ENCODE data around the gene SPCS2.
"Not testable (repeated sequence)": the region's sequence is repeated elsewhere in the genome, so short reads cannot be mapped to it uniquely, and the experiment has no call there.

Gene SPCS2

DNA sequence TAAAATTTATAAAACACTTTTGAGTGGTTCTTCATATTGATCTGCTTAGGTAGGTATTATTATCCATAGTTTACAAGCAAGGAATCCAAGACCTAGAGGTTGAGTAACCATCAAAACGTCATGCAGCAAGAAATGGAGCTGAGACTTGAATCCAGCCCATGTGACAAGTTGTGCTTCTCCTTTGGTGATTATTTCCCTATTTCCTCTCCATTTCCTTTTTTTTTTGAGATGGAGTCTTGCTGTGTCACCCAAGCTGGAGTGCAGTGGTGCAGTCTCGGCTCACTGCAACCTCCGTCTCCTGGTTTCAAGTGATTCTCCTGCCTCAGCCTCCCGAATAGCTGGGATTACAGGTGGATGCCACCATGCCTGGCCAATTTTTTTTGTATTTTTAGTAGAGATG is 41.1 kb downstream of the SPCS2 start:
- not testable (repeated sequence) for H3K4me3 ChIP-seq (ENCODE audit: low read depth in 1 of 2, low read length in 2 of 2); H3K27me3 ChIP-seq (ENCODE audit: control insufficient read depth in 1 of 2, insufficient read depth in 2 of 2, low read length in 2 of 2); H3K9ac ChIP-seq (ENCODE audit: low read depth in 1 of 2, low read length in 2 of 2); H3K27ac ChIP-seq (ENCODE audit: low read depth, low read length); H3K9me3 ChIP-seq (ENCODE audit: control insufficient read depth in 1 of 2, low read length in 2 of 2)
- peaks cover 9 to 12% of the 10 kb centered on the region in 2 donors for H3K36me3 ChIP-seq (ENCODE audit: control insufficient read depth in 1 of 2, insufficient read depth in 2 of 2, low read length in 2 of 2)
- peaks cover 17 to 20% of the 10 kb centered on the region in 2 donors for H3K4me1 ChIP-seq (ENCODE audit: control insufficient read depth in 1 of 2, insufficient read depth in 2 of 2, low read length in 2 of 2)

- peaks cover 17 to 20% of the 10 kb centered on the region in 2 donors for H3K4me1 ChIP-seq (ENCODE audit: control insufficient read depth in 1 of 2, insufficient read depth in 2 of 2, low read length in 2 of 2)
- H3K36me3 ChIP-seq (ENCODE audit: control insufficient read depth in 1 of 2, insufficient read depth in 2 of 2, low read length in 2 of 2): peaks cover 10 to 16% of the 10 kb centered on the region in 2 donors
- H3K9ac ChIP-seq (ENCODE audit: low read depth in 1 of 2, low read length in 2 of 2): no peak overlapping the region
- H3K4me3 ChIP-seq (ENCODE audit: low read depth in 1 of 2, low read length in 2 of 2): no peak overlapping the region
- H3K27ac ChIP-seq (ENCODE audit: low read depth, low read length): no peak overlapping the region
- no peaks in the 10 kb centered on the region for H3K27me3 ChIP-seq (ENCODE audit: control insufficient read depth in 1 of 2, insufficient read depth in 2 of 2, low read length in 2 of 2)
- no peaks in the 10 kb centered on the region for H3K9me3 ChIP-seq (ENCODE audit: control insufficient read depth in 1 of 2, low read length in 2 of 2)
Observed at GRCh38 chr11:74990941-74991340, 41.9 kb downstream of the SPCS2 start.

DNA sequence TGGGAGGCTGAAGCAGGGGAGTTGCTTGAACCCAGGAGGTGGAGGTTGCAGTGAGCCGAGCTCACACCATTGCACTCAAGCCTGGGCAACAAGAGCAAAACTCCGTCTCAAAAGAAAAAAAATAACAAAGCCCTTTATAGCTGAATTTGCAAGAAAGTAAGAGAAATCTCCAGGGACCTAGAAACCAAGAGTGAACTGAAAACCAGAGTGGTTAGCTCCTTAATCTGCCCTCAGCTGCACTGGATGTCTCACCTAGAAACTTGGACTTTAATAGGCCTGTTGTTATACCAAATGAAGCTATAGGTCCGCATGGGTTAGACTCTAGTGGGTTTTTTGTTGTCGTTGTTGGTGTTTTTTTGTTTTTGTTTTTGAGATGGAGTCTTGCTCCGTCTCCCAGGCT is 43.8 kb downstream of the SPCS2 start:
- Histone ChIP-seq H3K9ac (ENCODE audit: low read depth in 1 of 2, low read length in 2 of 2) (no peak overlapping the region), H3K9me3 (ENCODE audit: control insufficient read depth in 1 of 2, low read length in 2 of 2) (no peaks in the 10 kb centered on the region), H3K27me3 (ENCODE audit: control insufficient read depth in 1 of 2, insufficient read depth in 2 of 2, low read length in 2 of 2) (no peaks in the 10 kb centered on the region), H3K27ac (ENCODE audit: low read depth, low read length) (no peak overlapping the region), H3K4me1 (ENCODE audit: control insufficient read depth in 1 of 2, insufficient read depth in 2 of 2, low read length in 2 of 2) (peaks cover 17 to 20% of the 10 kb centered on the region in 2 donors), H3K36me3 (ENCODE audit: control insufficient read depth in 1 of 2, insufficient read depth in 2 of 2, low read length in 2 of 2) (peaks cover 10 to 16% of the 10 kb centered on the region in 2 donors), H3K4me3 (ENCODE audit: low read depth in 1 of 2, low read length in 2 of 2) (no peak overlapping the region)

- Histone ChIP-seq H3K4me1 (ENCODE audit: control insufficient read depth in 1 of 2, insufficient read depth in 2 of 2, low read length in 2 of 2) (no peaks in the 10 kb centered on the region), H3K27ac (ENCODE audit: low read depth, low read length) (no peak overlapping the region), H3K9me3 (ENCODE audit: control insufficient read depth in 1 of 2, low read length in 2 of 2) (no peaks in the 10 kb centered on the region), H3K4me3 (ENCODE audit: low read depth in 1 of 2, low read length in 2 of 2) (no peak overlapping the region), H3K9ac (ENCODE audit: low read depth in 1 of 2, low read length in 2 of 2) (no peak overlapping the region), H3K36me3 (ENCODE audit: control insufficient read depth in 1 of 2, insufficient read depth in 2 of 2, low read length in 2 of 2) (peaks cover 7 to 9% of the 10 kb centered on the region in 2 donors), H3K27me3 (ENCODE audit: control insufficient read depth in 1 of 2, insufficient read depth in 2 of 2, low read length in 2 of 2) (no peaks in the 10 kb centered on the region)
Observed at GRCh38 chr11:75000975-75001354, 51.9 kb downstream of the SPCS2 start.

DNA sequence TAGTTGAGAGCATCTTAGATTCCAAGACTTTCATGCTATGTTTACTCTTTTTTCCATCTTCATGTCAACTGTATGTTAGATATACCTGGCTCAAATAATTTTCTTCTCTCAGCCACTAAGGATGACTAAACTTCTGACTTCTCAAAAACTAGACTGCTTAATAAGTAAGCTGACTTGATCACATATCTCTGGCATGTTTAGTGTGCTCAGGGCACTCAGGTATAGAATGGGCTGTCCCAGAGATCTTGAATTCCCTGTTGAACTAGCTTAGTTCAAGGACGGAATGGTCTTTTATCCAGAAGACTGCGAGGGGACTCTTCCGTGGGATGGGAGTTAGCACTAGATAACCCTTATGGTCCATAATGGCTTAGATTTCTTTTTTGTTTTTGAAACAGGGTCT is 52.6 kb downstream of the SPCS2 start:
- no peaks in the 10 kb centered on the region for H3K27me3 ChIP-seq (ENCODE audit: control insufficient read depth in 1 of 2, insufficient read depth in 2 of 2, low read length in 2 of 2)
- no peaks in the 10 kb centered on the region for H3K9me3 ChIP-seq (ENCODE audit: control insufficient read depth in 1 of 2, low read length in 2 of 2)
- no peak overlapping the region for H3K9ac ChIP-seq (ENCODE audit: low read depth in 1 of 2, low read length in 2 of 2)
- no peak overlapping the region for H3K4me3 ChIP-seq (ENCODE audit: low read depth in 1 of 2, low read length in 2 of 2)
- peaks cover 14 to 16% of the 10 kb centered on the region in 2 donors for H3K36me3 ChIP-seq (ENCODE audit: control insufficient read depth in 1 of 2, insufficient read depth in 2 of 2, low read length in 2 of 2)
- no peak overlapping the region for H3K27ac ChIP-seq (ENCODE audit: low read depth, low read length)
- H3K4me1 ChIP-seq (ENCODE audit: control insufficient read depth in 1 of 2, insufficient read depth in 2 of 2, low read length in 2 of 2): no peaks in the 10 kb centered on the region

DNA sequence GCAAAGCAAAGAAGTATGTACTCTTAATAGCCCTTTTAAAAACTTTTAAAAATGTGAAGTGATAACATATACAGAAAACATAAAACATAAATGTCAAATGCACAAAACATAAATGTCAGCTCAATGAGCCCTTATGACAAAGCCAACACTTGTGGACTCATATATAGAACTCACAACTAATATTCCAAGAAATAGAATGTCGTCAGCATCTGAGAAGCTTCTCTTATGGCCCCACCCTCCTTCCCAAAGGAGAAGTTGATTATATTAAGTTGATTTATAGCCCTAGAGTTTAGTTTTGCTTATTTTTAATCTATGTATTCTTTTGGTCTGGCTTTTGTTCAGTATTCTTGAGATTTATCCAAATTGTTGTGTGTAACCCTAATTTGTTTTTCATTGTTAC is 53.5 kb downstream of the SPCS2 start:
- Histone ChIP-seq H3K9ac (ENCODE audit: low read depth in 1 of 2, low read length in 2 of 2) (no peak overlapping the region), H3K36me3 (ENCODE audit: control insufficient read depth in 1 of 2, insufficient read depth in 2 of 2, low read length in 2 of 2) (peaks cover 16 to 22% of the 10 kb centered on the region in 2 donors), H3K4me1 (ENCODE audit: control insufficient read depth in 1 of 2, insufficient read depth in 2 of 2, low read length in 2 of 2) (no peaks in the 10 kb centered on the region), H3K27me3 (ENCODE audit: control insufficient read depth in 1 of 2, insufficient read depth in 2 of 2, low read length in 2 of 2) (no peaks in the 10 kb centered on the region), H3K27ac (ENCODE audit: low read depth, low read length) (no peak overlapping the region), H3K4me3 (ENCODE audit: low read depth in 1 of 2, low read length in 2 of 2) (no peak overlapping the region), H3K9me3 (ENCODE audit: control insufficient read depth in 1 of 2, low read length in 2 of 2) (no peaks in the 10 kb centered on the region)

GRCh38 chr11:75004215-75004614 is 55.1 kb downstream of the SPCS2 start:
- peaks cover 16 to 22% of the 10 kb centered on the region in 2 donors for H3K36me3 ChIP-seq (ENCODE audit: control insufficient read depth in 1 of 2, insufficient read depth in 2 of 2, low read length in 2 of 2)
- no peaks in the 10 kb centered on the region for H3K9me3 ChIP-seq (ENCODE audit: control insufficient read depth in 1 of 2, low read length in 2 of 2)
- H3K27ac ChIP-seq (ENCODE audit: low read depth, low read length): no peak overlapping the region
- no peak overlapping the region for H3K9ac ChIP-seq (ENCODE audit: low read depth in 1 of 2, low read length in 2 of 2)
- no peaks in the 10 kb centered on the region for H3K4me1 ChIP-seq (ENCODE audit: control insufficient read depth in 1 of 2, insufficient read depth in 2 of 2, low read length in 2 of 2)
- no peaks in the 10 kb centered on the region for H3K27me3 ChIP-seq (ENCODE audit: control insufficient read depth in 1 of 2, insufficient read depth in 2 of 2, low read length in 2 of 2)
- H3K4me3 ChIP-seq (ENCODE audit: low read depth in 1 of 2, low read length in 2 of 2): no peak overlapping the region

- Histone ChIP-seq H3K4me3 (ENCODE audit: low read depth in 1 of 2, low read length in 2 of 2) (no peak overlapping the region), H3K27me3 (ENCODE audit: control insufficient read depth in 1 of 2, insufficient read depth in 2 of 2, low read length in 2 of 2) (no peaks in the 10 kb centered on the region), H3K9ac (ENCODE audit: low read depth in 1 of 2, low read length in 2 of 2) (no peak overlapping the region), H3K27ac (ENCODE audit: low read depth, low read length) (no peak overlapping the region), H3K4me1 (ENCODE audit: control insufficient read depth in 1 of 2, insufficient read depth in 2 of 2, low read length in 2 of 2) (no peaks in the 10 kb centered on the region), H3K9me3 (ENCODE audit: control insufficient read depth in 1 of 2, low read length in 2 of 2) (no peaks in the 10 kb centered on the region), H3K36me3 (ENCODE audit: control insufficient read depth in 1 of 2, insufficient read depth in 2 of 2, low read length in 2 of 2) (peaks cover 5 to 12% of the 10 kb centered on the region in 2 donors)
Observed at GRCh38 chr11:75011357-75011756, 62.3 kb downstream of the SPCS2 start.

DNA sequence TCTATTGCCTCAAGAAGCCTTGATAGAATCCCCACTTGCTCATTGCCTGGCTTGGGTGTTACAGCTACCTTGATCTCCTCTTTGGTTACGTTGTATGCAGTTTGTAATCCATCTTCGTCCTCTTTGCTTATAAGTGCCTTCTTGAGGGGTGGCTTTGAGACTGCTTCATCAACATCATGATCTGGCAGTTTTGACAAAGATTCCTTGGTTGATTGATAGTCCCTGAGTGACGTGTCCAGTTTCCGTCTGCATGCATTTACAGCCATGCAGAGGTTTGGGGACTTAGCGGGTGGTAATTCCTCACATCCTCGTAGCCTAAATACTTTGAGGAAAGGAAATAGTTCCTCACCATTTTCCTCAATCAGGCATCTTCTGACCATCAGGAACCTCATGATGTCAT is 62.8 kb downstream of the SPCS2 start:
- Histone ChIP-seq H3K9ac (ENCODE audit: low read depth in 1 of 2, low read length in 2 of 2) (no peak overlapping the region), H3K4me3 (ENCODE audit: low read depth in 1 of 2, low read length in 2 of 2) (no peak overlapping the region), H3K27ac (ENCODE audit: low read depth, low read length) (no peak overlapping the region), H3K27me3 (ENCODE audit: control insufficient read depth in 1 of 2, insufficient read depth in 2 of 2, low read length in 2 of 2) (no peaks in the 10 kb centered on the region), H3K4me1 (ENCODE audit: control insufficient read depth in 1 of 2, insufficient read depth in 2 of 2, low read length in 2 of 2) (no peaks in the 10 kb centered on the region), H3K9me3 (ENCODE audit: control insufficient read depth in 1 of 2, low read length in 2 of 2) (no peaks in the 10 kb centered on the region), H3K36me3 (ENCODE audit: control insufficient read depth in 1 of 2, insufficient read depth in 2 of 2, low read length in 2 of 2) (peaks cover 0 to 7% of the 10 kb centered on the region in 2 donors)

GRCh38 chr11:75013051-75013450 is 64.0 kb downstream of the SPCS2 start:
- Histone ChIP-seq H3K9ac (ENCODE audit: low read depth in 1 of 2, low read length in 2 of 2) (no peak overlapping the region), H3K27ac (ENCODE audit: low read depth, low read length) (no peak overlapping the region), H3K27me3 (ENCODE audit: control insufficient read depth in 1 of 2, insufficient read depth in 2 of 2, low read length in 2 of 2) (no peaks in the 10 kb centered on the region), H3K4me1 (ENCODE audit: control insufficient read depth in 1 of 2, insufficient read depth in 2 of 2, low read length in 2 of 2) (no peaks in the 10 kb centered on the region), H3K9me3 (ENCODE audit: control insufficient read depth in 1 of 2, low read length in 2 of 2) (no peaks in the 10 kb centered on the region), H3K4me3 (ENCODE audit: low read depth in 1 of 2, low read length in 2 of 2) (no peak overlapping the region), H3K36me3 (ENCODE audit: control insufficient read depth in 1 of 2, insufficient read depth in 2 of 2, low read length in 2 of 2) (peaks cover 0 to 3% of the 10 kb centered on the region in 2 donors)

DNA sequence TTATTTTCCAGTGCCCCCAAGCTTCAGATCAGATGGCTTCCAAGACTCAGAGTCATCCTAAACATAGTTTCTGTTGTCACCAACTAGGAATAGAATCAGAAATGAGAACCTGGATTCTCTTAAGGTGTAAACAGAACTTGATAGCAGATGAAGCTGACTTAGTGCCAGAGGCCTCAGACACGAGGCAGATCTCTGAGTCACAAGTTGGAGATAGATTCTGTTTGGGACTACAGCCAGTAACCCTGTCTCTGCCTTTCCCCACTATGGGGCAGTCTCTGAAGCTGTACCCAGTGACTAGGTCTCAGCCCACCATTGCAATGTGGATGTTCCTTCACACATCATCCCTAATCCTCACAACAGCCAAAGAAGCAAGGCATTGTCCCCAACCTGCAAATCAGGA is 65.1 kb downstream of the SPCS2 start:
- Histone ChIP-seq H3K4me1 (ENCODE audit: control insufficient read depth in 1 of 2, insufficient read depth in 2 of 2, low read length in 2 of 2) (no peaks in the 10 kb centered on the region), H3K9me3 (ENCODE audit: control insufficient read depth in 1 of 2, low read length in 2 of 2) (no peaks in the 10 kb centered on the region), H3K27me3 (ENCODE audit: control insufficient read depth in 1 of 2, insufficient read depth in 2 of 2, low read length in 2 of 2) (no peaks in the 10 kb centered on the region), H3K4me3 (ENCODE audit: low read depth in 1 of 2, low read length in 2 of 2) (no peak overlapping the region), H3K27ac (ENCODE audit: low read depth, low read length) (no peak overlapping the region), H3K9ac (ENCODE audit: low read depth in 1 of 2, low read length in 2 of 2) (no peak overlapping the region), H3K36me3 (ENCODE audit: control insufficient read depth in 1 of 2, insufficient read depth in 2 of 2, low read length in 2 of 2) (peaks cover 0 to 3% of the 10 kb centered on the region in 2 donors)

All from duodenal mucosa (tissue), 2 donors.